Forelimb muscle (tissue), 1 donor: ENCODE measurements around the gene ADM2. TPM values are rescaled to one million over a fixed set of nuclear protein-coding genes. Genes with fewer than 3 reads are reported as not detected.
"Not testable (repeated sequence)": the region's sequence is repeated elsewhere in the genome, so short reads cannot be mapped to it uniquely, and the experiment has no call there.

Experiments used
- DNase-seq: peaks from one replicate; pipeline ENCODE4 v3.0.0-alpha.2; 2013; ENCODE audit warnings: low read depth
- polyA plus RNA-seq: library from polyadenylated mRNA; unstranded; fragments of 120-200 nt; gene quantifications from one replicate; pipeline ENCODE4 v1.2.1, GENCODE V29; 2013; ENCODE audit not compliant: insufficient read length

Gene ADM2
- polyA plus RNA-seq, 1 donor, result 0.30 TPM

DNA sequence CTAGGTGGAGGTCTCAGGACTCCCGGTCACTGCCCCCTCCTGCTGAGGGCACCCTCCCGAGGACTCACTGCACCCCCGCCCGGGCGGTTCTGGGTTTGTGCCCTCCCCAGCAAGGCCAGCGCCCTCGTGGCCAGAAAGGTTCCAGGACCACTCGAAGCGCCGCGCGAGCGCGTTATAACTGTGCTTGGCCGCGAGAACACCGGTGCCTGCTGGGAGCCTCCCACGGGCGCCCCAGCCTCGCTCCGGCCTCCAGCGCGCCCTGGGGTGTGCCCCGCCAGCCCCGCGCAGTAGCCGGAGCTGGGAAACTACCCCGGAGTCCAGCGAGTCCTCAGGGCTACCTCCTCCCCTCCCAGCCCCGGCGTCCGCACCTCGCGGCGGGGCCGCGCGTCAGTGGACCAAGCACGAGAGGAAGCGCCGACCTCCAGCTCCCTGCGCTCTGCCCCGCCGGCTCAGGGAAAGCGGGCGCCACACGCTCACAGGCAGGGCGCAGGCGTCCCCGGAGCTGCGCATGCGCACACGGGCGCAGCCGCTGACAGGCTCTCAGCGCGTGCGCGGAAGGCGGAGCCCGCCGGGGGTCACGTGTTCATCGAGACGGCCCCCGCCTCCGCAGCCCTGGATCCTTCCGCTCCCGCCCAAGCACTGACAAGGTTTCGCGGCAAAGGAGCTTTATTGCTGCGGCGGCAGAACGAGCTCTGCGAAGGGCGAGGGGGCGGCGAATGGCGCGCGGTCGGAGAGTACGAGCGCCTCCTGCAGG, 43.9 kb downstream of the ADM2 start, which contains the start of gene SCO2:
Gene SCO2, minus strand, starts transcription at position 495 of the 754 bp plus-strand sequence. CDS start 1,187 bp downstream, outside the sequence.
- DNase-seq, result peak; percentile 94

DNA sequence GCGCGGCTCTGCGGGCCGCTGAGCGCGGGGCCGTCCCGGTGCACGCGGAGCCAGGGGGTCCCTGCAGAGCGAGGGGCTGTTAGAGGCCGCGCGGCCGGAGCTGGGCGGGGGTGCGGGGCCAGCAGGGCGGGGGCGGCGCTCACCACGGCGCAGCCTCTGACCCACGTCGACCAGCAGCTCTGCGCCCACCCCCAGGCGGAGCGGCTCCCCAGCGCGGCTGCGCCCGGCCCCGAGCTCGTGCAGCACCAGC, 44.4 kb downstream of the ADM2 start:
- no peak for DNase-seq

DNA sequence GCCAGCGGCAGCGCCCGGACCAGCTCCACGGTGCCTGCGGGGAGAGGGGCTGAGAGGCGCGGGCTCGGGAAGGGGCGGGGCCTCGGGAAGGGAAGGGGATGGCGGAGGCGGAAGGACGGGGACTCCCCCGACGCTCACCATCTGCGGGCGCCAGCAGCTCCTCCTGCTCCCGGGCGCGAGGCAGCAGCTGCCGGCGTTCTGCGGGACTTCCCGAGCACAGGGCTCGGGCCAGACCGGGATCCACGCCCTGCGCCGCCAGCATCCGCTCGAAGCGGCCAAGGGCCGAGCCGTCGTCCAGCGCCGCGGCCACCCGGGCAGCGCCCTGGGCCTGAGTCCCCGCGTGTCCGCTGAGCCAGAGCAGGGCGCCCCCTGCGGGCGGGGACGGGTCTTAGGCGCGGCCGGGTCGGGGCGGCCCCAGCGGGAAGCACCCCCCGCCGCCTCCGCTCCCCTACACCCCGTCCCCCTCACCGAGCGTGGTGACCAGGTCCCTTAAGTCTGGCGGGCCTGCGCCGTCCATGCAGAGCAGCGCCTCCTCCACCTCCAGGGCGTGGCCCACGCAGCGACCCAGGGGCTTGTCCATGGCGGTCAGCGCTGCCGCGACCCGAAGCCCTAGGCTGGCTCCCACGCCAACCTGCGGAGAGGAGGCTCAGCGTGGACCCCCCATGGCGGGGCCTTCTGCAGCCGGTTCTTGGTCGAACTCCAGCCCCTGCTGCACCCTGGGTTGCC, 44.9 kb downstream of the ADM2 start:
- DNase-seq, result no peak

DNA sequence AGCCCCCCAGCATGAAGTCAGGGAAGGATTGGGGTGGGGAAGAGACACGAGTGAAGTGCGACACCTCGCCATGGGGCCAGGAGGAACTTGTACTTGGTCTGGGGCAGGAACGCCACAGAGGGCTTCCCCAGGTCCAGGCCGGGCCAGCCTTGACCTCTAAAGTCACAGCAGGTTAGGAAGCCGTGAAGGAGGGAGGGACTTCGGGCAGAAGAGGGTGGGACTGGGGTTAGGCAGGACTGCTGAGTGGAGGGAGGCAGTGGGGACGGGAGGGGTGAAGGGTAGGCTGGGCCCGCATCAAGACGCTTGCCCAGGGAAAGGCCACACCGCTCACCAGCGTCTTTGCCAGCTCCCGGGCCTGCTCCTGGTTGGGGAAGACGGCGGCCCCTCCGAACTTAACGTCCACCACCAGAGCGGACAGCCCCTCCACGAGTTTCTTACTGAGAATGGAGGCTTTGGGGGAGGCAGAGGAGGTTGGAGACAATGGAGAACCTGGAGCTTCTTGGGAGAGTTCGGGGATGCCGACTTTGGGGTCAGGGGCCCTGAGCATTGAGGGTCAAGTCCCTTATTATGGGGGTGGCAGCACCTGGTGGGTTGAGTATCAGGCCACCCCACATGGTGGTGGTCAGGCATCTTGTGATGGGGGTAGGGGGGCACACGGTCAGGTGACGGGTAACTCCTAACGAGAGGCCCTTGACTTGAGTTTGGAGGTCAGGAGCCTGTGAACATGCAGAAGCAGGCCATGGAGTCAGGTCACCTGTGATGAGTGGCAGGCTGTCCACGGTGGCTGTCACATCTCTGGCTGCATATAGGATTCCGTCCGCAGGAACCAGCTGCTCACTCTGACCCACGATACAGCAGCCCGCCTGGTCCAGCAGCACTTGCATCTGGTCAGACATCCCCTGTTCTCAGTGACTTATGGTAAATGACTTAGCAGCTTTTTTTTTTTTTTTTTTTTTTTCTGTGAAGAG, 45.8 kb downstream of the ADM2 start:
- no peak for DNase-seq

DNA sequence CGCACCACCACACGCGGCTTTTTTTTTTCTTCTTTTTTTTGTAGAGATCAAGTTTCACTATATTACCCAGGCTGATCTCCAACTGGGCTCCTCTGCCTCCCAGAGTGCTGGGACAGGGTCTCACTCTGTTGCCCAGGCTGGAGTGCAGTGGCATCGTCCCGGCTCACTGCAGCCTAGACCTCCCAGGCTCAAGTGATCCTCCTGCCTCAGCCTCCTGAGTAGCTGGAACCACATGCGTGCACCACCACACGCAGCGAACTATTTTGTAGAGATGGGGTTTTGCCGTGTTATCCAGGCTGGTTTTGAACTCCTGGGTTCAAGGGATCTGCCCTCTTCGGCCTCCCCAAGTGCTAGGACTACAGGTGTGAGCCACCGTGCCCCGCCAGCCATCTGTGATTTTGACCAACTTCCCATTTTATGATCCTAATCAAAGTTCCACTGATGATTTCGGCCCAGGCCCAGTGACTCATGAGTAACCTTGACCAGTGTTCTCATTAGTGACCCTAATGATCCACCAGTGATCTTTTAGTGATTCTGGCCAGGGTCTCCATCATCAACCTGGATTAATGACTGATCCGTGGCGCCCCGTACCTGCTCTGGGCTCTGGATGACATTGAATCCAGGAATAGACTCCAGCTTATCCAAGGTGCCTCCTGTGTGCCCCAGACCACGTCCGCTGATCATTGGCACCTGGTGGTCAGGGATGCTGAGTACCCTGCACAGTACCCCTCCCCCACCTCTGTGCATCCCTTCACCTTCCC, 46.8 kb downstream of the ADM2 start:
- no peak for DNase-seq

DNA sequence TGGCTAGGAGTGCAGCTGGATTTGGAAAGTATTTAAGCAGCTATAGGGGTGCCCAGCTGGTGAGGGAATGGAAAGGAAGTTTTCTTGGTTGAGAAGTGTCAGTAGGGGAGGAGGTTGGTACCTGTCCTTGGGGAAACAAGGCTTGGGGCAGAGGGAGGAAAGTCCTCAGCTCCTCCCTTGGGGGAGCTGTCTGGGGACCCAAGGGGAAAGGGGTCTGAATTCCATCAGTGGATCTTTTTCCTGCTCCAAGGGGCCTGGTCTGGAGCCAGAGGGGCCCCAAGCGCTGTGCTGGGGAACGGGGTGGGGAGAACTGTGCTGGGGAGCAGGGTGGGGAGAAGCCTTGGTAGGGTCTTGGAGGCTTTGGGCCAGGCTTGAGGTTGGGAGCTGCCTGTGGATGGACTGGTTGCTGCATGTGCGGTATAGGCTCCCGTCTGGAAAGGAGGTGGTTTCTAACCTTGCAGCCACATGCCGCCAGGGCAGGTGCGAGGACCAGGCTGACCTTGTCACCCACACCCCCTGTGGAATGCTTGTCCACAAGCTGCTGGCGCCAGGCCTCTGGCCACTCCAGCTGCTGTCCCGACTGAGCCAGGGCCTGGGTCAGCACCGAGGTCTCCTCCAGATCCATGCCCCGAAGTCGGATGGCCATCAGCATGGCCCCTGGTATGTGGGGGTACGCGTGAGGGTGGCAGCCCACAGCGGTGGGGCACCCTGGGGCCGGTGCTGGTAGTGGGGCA, 47.5 kb downstream of the ADM2 start:
- DNase-seq, result no peak

DNA sequence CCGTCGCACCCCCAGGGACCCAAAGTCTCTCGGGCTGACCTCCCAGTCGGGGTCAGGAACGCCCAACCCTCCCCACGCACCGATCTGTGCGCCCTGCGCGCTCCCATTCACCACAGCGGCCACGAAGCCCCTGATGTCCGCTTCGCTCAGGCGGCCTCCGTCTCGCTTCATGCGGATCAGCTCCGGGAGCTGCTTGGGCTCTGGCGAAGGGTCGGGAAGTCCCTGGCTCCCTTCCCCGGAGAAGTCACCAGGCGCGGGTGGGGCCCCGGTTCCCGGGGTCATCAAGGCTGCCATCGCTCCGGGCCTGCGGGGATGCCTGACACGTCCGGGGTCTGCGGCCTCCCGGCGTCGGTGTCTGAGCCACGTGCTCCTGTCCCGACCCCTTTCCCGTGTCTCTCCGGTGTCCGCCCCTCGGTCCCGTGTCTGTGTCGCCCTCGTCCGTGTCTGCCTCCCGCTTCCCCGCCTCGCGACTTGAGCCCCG, 48.1 kb downstream of the ADM2 start:
- DNase-seq, result no peak

DNA sequence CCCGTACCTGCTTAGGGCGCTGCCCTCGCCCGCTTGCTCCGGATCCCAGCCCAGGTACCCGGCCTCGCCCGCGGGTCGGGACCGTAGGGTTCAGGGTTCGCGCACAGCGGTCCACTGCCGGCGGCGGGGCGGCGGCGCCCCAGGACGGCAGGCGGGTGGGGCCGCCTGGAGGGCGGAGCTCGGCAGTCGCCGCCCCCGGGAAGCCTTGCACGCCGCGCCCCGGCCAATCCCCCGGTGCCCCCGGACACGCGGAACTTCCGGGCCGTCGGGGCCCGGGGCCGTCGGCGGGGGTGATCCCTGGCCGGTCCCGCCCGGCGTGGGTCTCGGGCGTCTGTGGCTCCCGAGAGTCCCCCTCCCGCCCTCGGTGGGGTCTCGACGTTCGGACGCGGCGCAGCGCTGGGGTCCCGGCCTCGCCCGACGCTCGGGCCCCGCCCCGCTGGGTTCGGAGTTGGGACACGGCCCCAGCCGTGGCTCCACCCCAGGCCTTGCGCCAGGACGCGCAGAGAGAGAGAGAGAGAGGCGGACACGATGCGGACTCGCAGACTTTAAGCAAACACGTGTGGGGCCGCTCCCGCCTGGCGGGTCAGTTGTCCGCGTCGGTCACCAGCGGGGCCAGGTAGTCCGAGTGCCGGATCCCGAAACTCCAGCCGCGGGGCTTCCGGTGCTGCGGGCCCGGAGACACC, 48.7 kb downstream of the ADM2 start, which contains the start of gene TYMP:
Gene TYMP, minus strand, starts transcription at position 116 of the 683 bp plus-strand sequence. CDS start 303 bp downstream, outside the sequence.
- DNase-seq, result no peak

DNA sequence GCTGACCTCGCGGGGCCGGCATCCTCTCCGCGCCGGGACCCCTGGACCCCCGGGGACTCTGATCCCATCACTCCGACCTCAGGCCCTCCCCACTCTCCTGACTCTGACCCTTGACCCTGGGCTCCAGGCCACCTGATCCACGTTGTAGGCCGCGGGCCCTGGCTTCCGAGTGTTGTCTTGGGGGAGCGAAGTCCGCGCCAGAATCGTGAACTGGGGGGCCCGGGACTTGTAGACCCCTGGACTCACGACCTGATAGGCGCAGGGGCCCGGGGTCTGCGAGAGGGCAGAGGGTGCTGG, 49.2 kb downstream of the ADM2 start:
- no peak for DNase-seq

DNA sequence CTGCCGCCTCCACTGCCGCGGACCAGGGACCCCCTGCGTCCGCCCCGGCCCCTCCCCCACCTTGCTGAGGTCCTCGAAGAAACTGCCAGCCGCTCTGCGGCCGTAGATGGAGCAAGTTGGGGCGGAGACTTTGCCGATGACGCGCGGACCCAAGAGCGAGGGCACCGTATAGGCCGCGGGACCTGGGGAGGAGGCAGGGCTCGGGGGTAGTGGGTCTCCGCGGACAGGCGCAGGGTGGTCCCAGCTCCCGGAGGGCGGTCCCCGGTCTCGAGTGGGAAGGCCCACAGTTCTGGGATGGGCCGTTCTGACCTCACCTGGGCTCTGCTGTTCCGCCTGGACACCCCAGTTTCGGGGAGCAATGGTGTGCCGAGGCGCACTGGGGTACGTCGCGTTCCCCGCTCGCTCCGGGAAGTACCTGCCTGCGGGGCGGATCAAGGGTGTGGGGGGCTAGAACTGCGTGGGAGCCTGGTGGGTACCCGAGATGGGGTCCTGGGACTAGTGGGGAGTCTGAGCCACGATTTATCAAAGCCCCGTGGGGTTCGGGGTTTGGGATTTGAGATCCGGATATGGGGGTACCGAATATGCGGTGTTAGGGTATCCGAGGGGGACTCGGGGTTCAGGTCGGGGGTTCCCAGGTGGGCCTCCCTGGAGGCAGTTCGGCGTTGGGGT, 49.7 kb downstream of the ADM2 start:
- no peak for DNase-seq

DNA sequence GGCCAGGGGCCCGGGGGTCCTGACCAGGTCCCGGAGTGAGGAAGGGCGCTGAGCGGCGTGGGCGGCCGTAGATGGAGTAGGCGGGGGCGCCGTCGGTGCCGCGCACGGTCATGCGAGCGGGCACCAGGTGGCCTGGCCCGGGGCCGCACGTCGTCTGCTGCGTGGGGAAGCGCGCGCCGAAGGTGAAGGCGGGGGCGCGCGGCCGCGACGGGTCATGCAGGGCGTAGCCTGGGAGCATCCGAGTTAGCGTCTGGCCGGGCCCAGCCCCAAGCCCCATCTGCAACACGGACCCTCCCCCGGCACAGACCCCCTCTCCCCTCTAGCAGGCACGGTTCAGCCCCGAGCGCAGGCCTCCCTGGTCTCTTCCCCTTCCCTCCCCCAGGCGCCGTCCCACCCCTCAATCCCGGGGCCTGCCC, 50.2 kb downstream of the ADM2 start:
- no peak for DNase-seq

DNA sequence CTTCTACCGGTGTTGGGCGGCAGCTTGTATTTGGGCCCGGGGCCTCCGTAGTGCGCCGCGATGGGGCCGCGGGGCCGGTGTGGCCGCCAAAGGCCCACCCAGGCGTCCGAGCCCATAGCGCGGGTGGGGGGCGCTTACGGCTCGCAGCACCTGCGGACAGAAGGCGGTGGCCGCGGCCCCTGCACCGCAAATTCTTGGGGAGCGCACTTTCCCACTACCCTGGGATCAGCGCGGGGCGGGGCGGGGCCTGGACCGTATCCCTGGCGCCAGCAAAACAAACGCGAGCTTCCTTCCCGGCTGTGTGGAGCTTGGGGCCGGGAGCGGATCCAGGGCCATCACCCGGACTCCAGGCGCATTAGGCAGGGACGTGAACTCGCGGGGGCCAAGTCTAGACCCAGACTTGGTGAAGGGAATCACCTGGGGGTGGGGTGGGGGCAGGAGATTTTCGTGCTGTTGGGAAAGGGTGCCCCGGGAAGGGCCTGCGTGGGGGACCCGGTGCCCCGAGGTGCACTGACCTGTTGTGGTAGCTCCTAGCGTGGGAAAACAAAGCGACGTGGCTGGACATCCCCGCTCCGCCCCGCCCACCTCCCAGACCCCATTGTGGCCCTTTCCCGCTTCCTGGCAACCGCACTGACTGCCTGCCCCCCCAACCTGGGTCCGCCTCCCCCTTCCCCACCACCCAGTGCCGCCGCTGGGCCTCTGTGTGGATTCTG, 50.8 kb downstream of the ADM2 start:
- no peak for DNase-seq

DNA sequence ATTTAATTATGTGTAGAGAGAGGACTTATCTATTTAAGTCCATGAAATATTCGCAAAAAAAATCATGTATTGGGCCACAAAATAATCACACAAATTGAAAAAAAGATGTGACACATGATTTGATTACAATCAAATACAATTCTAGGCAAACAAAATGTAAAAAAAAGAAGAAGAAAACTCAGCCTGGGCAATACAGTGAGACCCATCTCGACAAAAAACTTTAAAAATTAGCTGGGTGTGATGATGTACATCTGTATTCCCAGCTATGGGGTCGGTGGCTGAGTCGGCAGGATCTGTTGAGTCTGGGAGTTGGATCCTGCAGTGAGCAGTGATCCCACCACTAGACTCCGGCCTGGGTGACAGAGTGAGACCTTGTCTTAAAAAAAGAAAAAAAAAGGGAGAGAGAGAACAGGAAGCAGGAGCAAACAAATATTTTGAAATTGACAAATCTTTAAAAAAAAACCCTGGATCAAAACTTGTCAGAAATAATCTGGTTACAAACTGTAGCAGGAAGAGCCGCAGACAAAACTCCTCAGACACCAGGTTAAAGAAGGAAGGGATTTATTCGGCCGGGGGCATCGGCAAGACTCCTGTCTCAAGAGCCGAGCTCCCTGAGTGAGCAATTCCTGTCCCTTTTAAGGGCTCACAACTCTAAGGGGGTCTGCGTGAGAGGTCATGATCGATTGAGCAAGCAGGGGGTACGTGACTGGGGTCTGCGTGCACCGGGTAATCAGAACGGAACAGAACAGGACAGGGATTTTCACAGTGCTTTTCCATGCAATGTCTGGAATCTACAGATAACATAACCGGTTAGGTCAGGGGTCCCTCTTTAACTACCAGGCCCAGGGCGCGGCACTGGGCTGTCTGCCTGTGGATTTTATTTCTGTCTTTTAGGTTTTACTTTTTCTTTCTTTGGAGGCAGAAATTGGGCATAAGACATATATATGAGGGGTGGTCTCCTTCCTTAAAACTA, 51.8 kb downstream of the ADM2 start:
- DNase-seq, result no peak

DNA sequence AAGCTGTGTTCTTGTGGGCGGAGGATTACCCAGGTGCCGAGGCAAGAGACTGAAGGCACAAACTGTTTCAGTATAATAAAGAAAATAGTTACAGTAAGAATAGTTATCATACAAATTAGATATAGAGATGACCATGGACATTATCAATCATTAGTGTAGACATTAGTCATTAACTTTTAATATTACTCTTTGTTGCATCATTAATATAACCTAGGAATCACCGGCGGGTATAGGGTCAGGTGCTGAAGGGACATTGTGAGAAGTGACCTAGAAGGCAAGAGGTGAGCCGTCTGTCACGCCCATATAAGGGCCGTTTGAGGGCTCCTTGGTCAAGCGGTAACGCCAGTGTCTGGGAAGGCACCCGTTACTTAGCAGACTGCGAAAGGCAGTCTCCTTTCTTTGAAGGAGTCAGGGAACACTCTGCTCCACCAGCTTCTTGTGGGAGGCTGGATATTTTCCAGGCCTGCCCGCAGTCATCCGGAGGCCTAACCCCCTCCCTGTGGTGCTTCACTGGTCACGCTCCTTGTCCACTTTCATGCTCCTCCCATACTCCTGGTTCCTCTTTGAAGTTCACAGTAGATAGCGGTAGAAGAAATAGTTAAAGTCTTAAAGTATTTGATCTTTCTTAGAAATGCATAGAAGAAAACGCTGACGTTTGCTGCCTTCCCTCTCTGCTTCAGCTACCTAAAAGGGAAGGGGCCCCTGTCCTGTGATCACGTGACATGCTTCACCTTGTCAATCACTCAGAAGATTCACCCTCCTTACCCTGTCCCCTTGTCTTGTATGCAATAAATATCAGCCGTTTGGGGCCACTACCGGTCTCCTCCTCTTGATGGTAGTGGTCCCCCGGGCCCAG, 52.7 kb downstream of the ADM2 start:
- not testable (repeated sequence) for DNase-seq

DNA sequence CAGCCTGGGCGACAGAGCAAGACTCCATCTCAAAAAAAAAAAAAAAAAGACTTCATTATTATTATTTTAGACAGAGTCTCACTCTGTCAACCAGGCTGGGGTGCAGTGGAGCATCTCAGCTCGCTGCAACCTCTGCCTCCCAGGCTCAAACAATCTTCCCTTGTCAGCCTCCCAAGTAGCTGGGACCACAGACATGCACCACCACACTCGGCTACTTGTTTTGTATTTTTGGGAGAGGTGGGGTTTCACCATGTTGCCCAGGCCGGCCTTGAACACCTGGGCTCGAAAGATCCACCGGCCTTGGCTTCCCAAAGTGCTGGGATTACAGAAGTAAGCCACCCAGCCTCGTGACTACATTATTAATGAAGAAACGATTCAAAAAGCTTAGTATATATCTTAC, 53.8 kb downstream of the ADM2 start:
- DNase-seq, result no peak
